ENCODE measurements around the gene PACSIN2. TPM values are rescaled to one million over a fixed set of nuclear protein-coding genes. Genes with fewer than 3 reads are reported as not detected.

The PACSIN2 gene
- total and polyA plus RNA-seq, 2 of the 13 experiments (the other 11 are each of a cell fraction or from before 2014, with no cell fraction given): 54.1 to 68.8 TPM

DNA sequence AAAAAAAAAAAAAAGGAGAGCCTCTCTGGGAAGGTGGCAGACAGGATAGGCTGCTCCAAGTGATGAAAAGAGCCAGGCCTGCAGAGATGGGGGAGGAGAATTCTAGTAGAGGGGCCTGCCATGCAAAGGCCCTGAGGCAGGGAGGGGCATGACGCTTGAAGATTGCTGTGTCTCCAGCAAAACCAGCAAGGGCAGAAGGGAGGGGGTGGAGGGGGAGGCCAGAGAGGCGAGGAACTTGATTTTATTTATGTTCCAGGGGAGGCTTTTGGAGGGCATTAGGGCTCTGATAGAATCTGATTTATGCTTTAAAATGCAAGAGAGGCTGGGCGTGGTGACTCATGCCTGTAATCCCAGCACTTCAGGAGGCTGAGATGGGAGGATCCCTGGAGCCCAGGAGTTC, 16.7 kb upstream of the PACSIN2 start (continued):
- TF ChIP-seq, protein P1, sequence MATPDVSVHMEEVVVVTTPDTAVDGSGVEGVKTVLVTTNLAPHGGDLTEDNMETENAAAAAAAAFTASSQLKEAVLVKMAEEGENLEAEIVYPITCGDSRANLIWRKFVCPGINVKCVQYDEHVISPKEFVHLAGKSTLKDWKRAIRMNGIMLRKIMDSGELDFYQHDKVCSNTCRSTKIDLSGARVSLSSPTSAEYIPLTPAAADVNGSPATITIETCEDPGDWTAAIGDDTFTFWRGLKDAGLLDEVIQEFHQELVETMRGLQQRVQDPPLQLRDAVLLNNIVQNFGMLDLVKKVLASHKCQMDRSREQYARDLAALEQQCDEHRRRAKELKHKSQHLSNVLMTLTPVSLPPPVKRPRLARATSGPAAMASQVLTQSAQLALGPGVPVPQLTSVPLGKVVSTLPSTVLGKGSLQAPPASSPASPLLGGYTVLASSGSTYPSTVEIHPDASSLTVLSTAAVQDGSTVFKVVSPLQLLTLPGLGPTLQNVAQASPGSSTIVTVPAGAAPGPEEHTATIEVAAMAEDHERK (CRISPR knock-in tag; IDR thresholded peaks at IDR 0.05; ENCODE audit: low read depth): no peak
- TF ChIP-seq HMG20A (CRISPR knock-in tag; IDR thresholded peaks at IDR 0.05; ENCODE audit: borderline replicate concordance) (no peak), TEAD3 (CRISPR knock-in tag; optimal IDR thresholded peaks at IDR 0.05; ENCODE audit: borderline replicate concordance) (no peak), EHMT2 (IDR thresholded peaks at IDR 0.05; ENCODE audit: borderline replicate concordance, low read depth, low read length) (no peak), HNRNPL (IDR thresholded peaks at IDR 0.05; ENCODE audit: low read depth, low read length) (no peak)

GRCh38 chr22:43018615-43019014, 3.7 kb upstream of the PACSIN2 start:
- peak overlapping the region; percentile 74 for H3K4me2 ChIP-seq (ENCODE audit: low read depth, low read length)
- peak; percentile 29 for ATAC-seq
- intact Hi-C loops (cut with micrococcal nuclease; ENCODE audit: unreplicated experiment) (no loop called here), in situ Hi-C loops (cut with HindIII; ENCODE audit: extremely low pct_ligation_motif_present, low pct_unique_long_range_greater_than_20kb) (no loop called here)
- ChIA-PET CTCF (ENCODE audit: low intra/inter-chr PET ratio, low total read pairs) (no interaction called here), POLR2A (interaction anchor here (0.7 to 8.7 kb wide), 6 partner anchors 11 to 110 kb away, joined by 3 to 185 read pairs (median 3); no protein-coding TSS in a partner anchor)
- peak overlapping the region; percentile 62 for H3K9ac ChIP-seq (ENCODE audit: insufficient read depth, low read depth, low read length)
- no peak overlapping the region for H2AFZ ChIP-seq (ENCODE audit: low read length)
- H3K4me3 ChIP-seq (replicated peaks in 1 of 3; ENCODE audit: insufficient read depth in 1 of 3, low read depth in 2 of 3, low read length in 3 of 3): peak overlapping the region in 2 of 3 experiments; percentile 4 to 47; a peak in 3 of 6 replicates
- no peaks in the 10 kb centered on the region for H3K36me3 ChIP-seq (replicated peaks in 1 of 2; ENCODE audit: control insufficient read depth in 1 of 2, insufficient read depth in 2 of 2, low read length in 2 of 2)
- peaks cover 5% of the 10 kb centered on the region; the same call in 1 of the 2 replicates for H4K20me1 ChIP-seq (ENCODE audit: insufficient read depth, low read length)
- BruUV-seq (replicated peaks): no TSS peak
- no peaks in the 10 kb centered on the region for H3K9me3 ChIP-seq (ENCODE audit: low read length)
- H3K27me3 ChIP-seq (ENCODE audit: control insufficient read depth in 1 of 2, insufficient read depth in 2 of 2, low read length in 2 of 2): no peaks in the 10 kb centered on the region; a peak in 1 of 5 replicates
- 7% methylated on average over 6 of the region's 6 CpGs for WGBS (ENCODE audit: low lambda C conversion rate)
- H3K27ac ChIP-seq (ENCODE audit: extremely low read length, insufficient read depth, low read length): peak overlapping the region; percentile 79
- H3K79me2 ChIP-seq (ENCODE audit: insufficient read depth, low read length): peaks cover 13% of the 10 kb centered on the region
- peak; percentile 86 for DNase-seq (ENCODE audit: low spot score)
- peaks cover 56% of the 10 kb centered on the region for H3K4me1 ChIP-seq (ENCODE audit: insufficient read depth, low read length)
- FAIRE-seq: peak; percentile 98
- no peak for TF ChIP-seq ZNF709 (CRISPR knock-in tag; IDR thresholded peaks at IDR 0.05)
- TF ChIP-seq AFF4 (CRISPR knock-in tag; IDR thresholded peaks at IDR 0.05): 0 out of 2 replicates have a peak, but pooled peaks have one; percentile 53
- peak; percentile 83; the same call in 1 of the 2 replicates for TF ChIP-seq MIXL1 (CRISPR knock-in tag; IDR thresholded peaks at IDR 0.05)
- no peak for TF ChIP-seq ZC3H4 (CRISPR knock-in tag; IDR thresholded peaks at IDR 0.05; ENCODE audit: borderline replicate concordance)
- peak; percentile 69; the same call in 1 of the 2 replicates for TF ChIP-seq ZNF614 (CRISPR knock-in tag; IDR thresholded peaks at IDR 0.05; ENCODE audit: borderline replicate concordance)
- TF ChIP-seq NCOR1 (IDR thresholded peaks at IDR 0.05; ENCODE audit: borderline replicate concordance, low read length): peak; percentile 57; the same call in 1 of the 2 replicates
- TF ChIP-seq HOMEZ (CRISPR knock-in tag; IDR thresholded peaks at IDR 0.05; ENCODE audit: low read depth): peak; percentile 19; the same call in 1 of the 2 replicates
- no peak for TF ChIP-seq SATB2 (CRISPR knock-in tag; IDR thresholded peaks at IDR 0.05)
- 0 out of 2 replicates have a peak, but pooled peaks have one; percentile 28 for TF ChIP-seq HNF1B (CRISPR knock-in tag; IDR thresholded peaks at IDR 0.05)
- no peak for TF ChIP-seq SP140L (CRISPR knock-in tag; IDR thresholded peaks at IDR 0.05; ENCODE audit: borderline replicate concordance)
- TF ChIP-seq MED13 (CRISPR knock-in tag; IDR thresholded peaks at IDR 0.05): no peak
